GM12892 (cell line): ENCODE results near the gene BORCS6.

ENCODE experiments used
- POLR2A ChIP-seq: IDR thresholded peaks from 2 replicates; pipeline ENCODE4 v1.6.1; 2011; ENCODE audit warnings: low read depth, low read length, control low read depth
- POLR2AphosphoS5 ChIP-seq: IDR thresholded peaks from 2 replicates; pipeline ENCODE4 v1.6.1; 2011; ENCODE audit warnings: low read depth, low read length, control low read depth

GRCh38 chr17:8212312-8213180 is 22.6 kb upstream of the BORCS6 start:
- no peak for TF ChIP-seq POLR2AphosphoS5
- TF ChIP-seq POLR2A = no peak
